HepG2 (cell line): ENCODE measurements around the gene VAMP4. TPM values are rescaled to one million over a fixed set of nuclear protein-coding genes. Genes with fewer than 3 reads are reported as not detected.

ENCODE experiments used
- GMEB2 ChIP-seq: IDR thresholded peaks from 2 replicates; pipeline ENCODE4 v1.6.1; 2016; ENCODE audit warnings: missing biosample characterization, missing genetic modification reagents, low read depth
- NR2C2 ChIP-seq: sonication (generic); formaldehyde crosslinking; IDR thresholded peaks from 2 replicates; pipeline ENCODE4 v1.4.0; 2020; ENCODE audit warnings: missing genetic modification reagents, mild to moderate bottlenecking, moderate library complexity, borderline replicate concordance
- PRDM15 ChIP-seq: sonication (generic); formaldehyde crosslinking; IDR thresholded peaks from 2 replicates; pipeline ENCODE4 v1.4.0; 2020; ENCODE audit warnings: missing genetic modification reagents
- PRDM4 ChIP-seq: sonication (generic); formaldehyde crosslinking; IDR thresholded peaks from 2 replicates; pipeline ENCODE4 v1.9.0; 2021; ENCODE audit warnings: missing genetic modification reagents, borderline replicate concordance
- SNAI1 ChIP-seq: sonication (generic); formaldehyde crosslinking; IDR thresholded peaks from 2 replicates; pipeline ENCODE4 v1.5.0; 2020; ENCODE audit warnings: mild to moderate bottlenecking, missing genetic modification reagents, borderline replicate concordance
- SNRNP70 ChIP-seq: fragments of 200-400 bp; formaldehyde crosslinking; IDR thresholded peaks from 2 replicates; pipeline ENCODE4 v1.6.1; 2017; ENCODE audit warnings: mild to moderate bottlenecking, low read depth, low read length, moderate library complexity
- SOX5 ChIP-seq: IDR thresholded peaks from 2 replicates; pipeline ENCODE4 v1.6.1; 2016; ENCODE audit warnings: borderline replicate concordance
- SYNCRIP ChIP-seq: fragments of 200-400 bp; formaldehyde crosslinking; IDR thresholded peaks from 2 replicates; pipeline ENCODE4 v1.6.1; 2018; ENCODE audit warnings: mild to moderate bottlenecking, low read depth, low read length; ENCODE audit not compliant: insufficient read depth
- ZFX ChIP-seq: sonication (generic); formaldehyde crosslinking; IDR thresholded peaks from 2 replicates; pipeline ENCODE4 v1.4.0; 2020; ENCODE audit warnings: mild to moderate bottlenecking, low read depth, missing genetic modification reagents, moderate library complexity
- ZNF260 ChIP-seq: sonication (generic); formaldehyde crosslinking; IDR thresholded peaks from 2 replicates; pipeline ENCODE4 v1.4.0; 2020; ENCODE audit warnings: missing genetic modification reagents, low read depth, mild to moderate bottlenecking, borderline replicate concordance
- ZNF274 ChIP-seq: sonication (generic); formaldehyde crosslinking; IDR thresholded peaks from 2 replicates; pipeline ENCODE4 v1.5.1; 2020; ENCODE audit warnings: mild to moderate bottlenecking, missing genetic modification reagents
- ZNF335 ChIP-seq: sonication (generic); formaldehyde crosslinking; IDR thresholded peaks from 2 replicates; pipeline ENCODE4 v1.4.0; 2020; ENCODE audit warnings: missing genetic modification reagents
- ZNF546 ChIP-seq: sonication (generic); formaldehyde crosslinking; conservative IDR thresholded peaks from 2 replicates; pipeline ENCODE4 v1.8.1; 2023; ENCODE audit warnings: mild to moderate bottlenecking, missing genetic modification reagents
- ZNF616 ChIP-seq: sonication (generic); formaldehyde crosslinking; IDR thresholded peaks from 2 replicates; pipeline ENCODE4 v1.5.0; 2020; ENCODE audit warnings: low read depth, mild to moderate bottlenecking, missing genetic modification reagents
- ZNF703 ChIP-seq: sonication (generic); formaldehyde crosslinking; IDR thresholded peaks from 2 replicates; pipeline ENCODE4 v1.5.1; 2020; ENCODE audit warnings: missing genetic modification reagents, mild to moderate bottlenecking, moderate library complexity, borderline replicate concordance
- ZNF713 ChIP-seq: sonication (generic); formaldehyde crosslinking; IDR thresholded peaks from 2 replicates; pipeline ENCODE4 v1.4.0; 2020; ENCODE audit warnings: mild to moderate bottlenecking, missing genetic modification reagents
- ZNF883 ChIP-seq: sonication (generic); formaldehyde crosslinking; IDR thresholded peaks from 2 replicates; pipeline ENCODE4 v1.5.1; 2020; ENCODE audit warnings: mild to moderate bottlenecking, missing genetic modification reagents; ENCODE audit errors: not compliant biosample characterization
- polyA plus RNA-seq, 8 experiments: library from polyadenylated mRNA; depleted of rRNA in 3 of 8; stranded (reverse) in 7 of 8; unstranded in 1 of 8; fragments of >200 nt; fragmentation: Illumina TruSeq in 4 of 8; extraction: Trizol in 4 of 8; gene quantifications; 2 replicates each; pipeline versions ENCODE4 v1.2.1 to v1.2.3, GENCODE V29; 2011 to 2016; ENCODE audit warnings: low read depth in 4 of 8, missing spikeins in 1 of 8, mixed read lengths in 1 of 8; ENCODE audit not compliant: insufficient read depth in 1 of 8
- total RNA-seq, 5 experiments: library from RNA; depleted of rRNA; stranded (reverse); fragments of >200 nt; fragmentation: Illumina TruSeq; extraction: Trizol; gene quantifications; 2 replicates each; pipeline ENCODE4 v1.2.3, GENCODE V29; 2016; ENCODE audit warnings: low read depth in 1 of 5

Gene VAMP4
- total and polyA plus RNA-seq, 2 of the 13 experiments (the other 11 are each of a cell fraction or from before 2014, with no cell fraction given): 1.4 to 2.0 TPM

- no peak for TF ChIP-seq PRDM15 (CRISPR knock-in tag)
- TF ChIP-seq ZNF713 (CRISPR knock-in tag): no peak
- TF ChIP-seq SNAI1 (CRISPR knock-in tag): no peak
- no peak for TF ChIP-seq SYNCRIP
- TF ChIP-seq ZNF546 (CRISPR knock-in tag): no peak
- no peak for TF ChIP-seq PRDM4 (CRISPR knock-in tag)
- TF ChIP-seq ZNF274 (CRISPR knock-in tag): no peak
- TF ChIP-seq ZNF335: no peak
- TF ChIP-seq NR2C2 (CRISPR knock-in tag): peak; percentile 65; the same call in 1 of the 2 replicates
- TF ChIP-seq ZNF883 (CRISPR knock-in tag): peak; percentile 87
- no peak for TF ChIP-seq ZNF260 (CRISPR knock-in tag)
- TF ChIP-seq ZNF616 (CRISPR knock-in tag): peak; percentile 71; the same call in 1 of the 2 replicates
- no peak for TF ChIP-seq ZNF703 (CRISPR knock-in tag)
- TF ChIP-seq ZFX: peak; percentile 80
- no peak for TF ChIP-seq SNRNP70
- TF ChIP-seq GMEB2 (CRISPR knock-in tag): peak; percentile 56; the same call in 1 of the 2 replicates
- TF ChIP-seq SOX5 (CRISPR knock-in tag): peak; percentile 25
These were observed at the start of gene VAMP4 (continued) for GRCh38 chr1:171741872-171742576.
